GM23338 (cell line): ENCODE results near the gene TBC1D17.

ENCODE experiments used
- CREB1 ChIP-seq: fragments of 250-450 bp; sonication (Bioruptor Pico); IDR thresholded peaks from 2 replicates; pipeline ENCODE4 v1.5.0; 2020; ENCODE audit warnings: low read depth, mild to moderate bottlenecking, moderate library complexity
- EZH2 ChIP-seq: fragments of 200-600 bp; sonication (generic); IDR thresholded peaks from one replicate; pipeline ENCODE4 v1.8.0; 2017; ENCODE audit warnings: antibody characterized with exemption, mild to moderate bottlenecking, low read depth; ENCODE audit not compliant: unreplicated experiment
- EZH2phosphoT487 ChIP-seq: fragments of 200-600 bp; sonication (generic); IDR thresholded peaks from one replicate; pipeline ENCODE4 v1.8.1; 2018; ENCODE audit warnings: antibody characterized with exemption; ENCODE audit not compliant: unreplicated experiment
- JUNB ChIP-seq: IDR thresholded peaks from one replicate; pipeline ENCODE4 v1.6.1; 2016; ENCODE audit warnings: antibody characterized with exemption; ENCODE audit not compliant: unreplicated experiment
- POLR2AphosphoS5 ChIP-seq: IDR thresholded peaks from 2 replicates; pipeline ENCODE4 v1.6.1; 2016; ENCODE audit warnings: antibody characterized with exemption, low read depth
- STAT1 ChIP-seq: IDR thresholded peaks from one replicate; pipeline ENCODE4 v1.6.1; 2016; ENCODE audit warnings: antibody characterized with exemption; ENCODE audit not compliant: unreplicated experiment
- ZNF114 ChIP-seq: fragments of 250-450 bp; sonication (Bioruptor Pico); IDR thresholded peaks from 2 replicates; pipeline ENCODE4 v1.5.0; 2020; ENCODE audit warnings: mild to moderate bottlenecking, moderate library complexity
- ZNF331 ChIP-seq: fragments of 250-450 bp; sonication (Bioruptor Pico); IDR thresholded peaks from 2 replicates; pipeline ENCODE4 v1.5.0; 2020; ENCODE audit warnings: low read depth, mild to moderate bottlenecking, moderate library complexity
- TF ChIP-seq, protein P1 (sequence below): IDR thresholded peaks from one replicate; pipeline ENCODE4 v1.6.1; 2018; ENCODE audit warnings: antibody characterized with exemption; ENCODE audit not compliant: unreplicated experiment
- TF ChIP-seq, protein P2 (sequence below), 2 experiments: fragments of 200-600 bp in 1 of 2; sonication (generic) in 1 of 2; conservative IDR thresholded peaks; 2 replicates each; pipeline versions ENCODE4 v1.5.1 to v1.6.1; 2016 to 2017; ENCODE audit warnings: antibody characterized with exemption in 2 of 2, low read depth in 2 of 2, mild to moderate bottlenecking in 2 of 2, moderate library complexity in 1 of 2
- TF ChIP-seq, protein P3 (sequence below): fragments of 250-450 bp; sonication (Bioruptor Pico); IDR thresholded peaks from 2 replicates; pipeline ENCODE4 v1.5.0; 2020; ENCODE audit warnings: mild to moderate bottlenecking, moderate library complexity
- TF ChIP-seq, protein P4 (sequence below): IDR thresholded peaks from 2 replicates; pipeline ENCODE4 v1.6.1; 2016; ENCODE audit warnings: antibody characterized with exemption

DNA sequence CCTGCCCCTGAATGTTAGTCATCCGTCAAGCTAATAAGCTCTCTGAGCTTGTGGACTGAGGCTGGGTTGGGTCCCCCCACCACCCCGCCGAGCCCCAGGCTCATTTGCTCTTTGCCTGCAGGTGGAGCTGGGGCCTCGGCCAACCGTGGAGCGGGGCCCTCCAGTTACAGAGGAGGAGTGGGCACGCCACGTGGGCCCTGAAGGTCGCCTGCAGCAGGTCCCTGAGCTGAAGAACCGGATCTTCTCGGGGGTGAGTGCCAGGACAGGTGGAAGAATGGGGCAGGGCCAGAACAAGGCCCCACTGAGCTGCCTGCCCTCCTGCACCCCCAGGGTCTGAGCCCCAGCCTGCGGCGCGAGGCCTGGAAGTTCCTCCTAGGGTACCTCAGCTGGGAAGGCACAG is 5.1 kb downstream of the TBC1D17 start:
- TF ChIP-seq, protein P1, sequence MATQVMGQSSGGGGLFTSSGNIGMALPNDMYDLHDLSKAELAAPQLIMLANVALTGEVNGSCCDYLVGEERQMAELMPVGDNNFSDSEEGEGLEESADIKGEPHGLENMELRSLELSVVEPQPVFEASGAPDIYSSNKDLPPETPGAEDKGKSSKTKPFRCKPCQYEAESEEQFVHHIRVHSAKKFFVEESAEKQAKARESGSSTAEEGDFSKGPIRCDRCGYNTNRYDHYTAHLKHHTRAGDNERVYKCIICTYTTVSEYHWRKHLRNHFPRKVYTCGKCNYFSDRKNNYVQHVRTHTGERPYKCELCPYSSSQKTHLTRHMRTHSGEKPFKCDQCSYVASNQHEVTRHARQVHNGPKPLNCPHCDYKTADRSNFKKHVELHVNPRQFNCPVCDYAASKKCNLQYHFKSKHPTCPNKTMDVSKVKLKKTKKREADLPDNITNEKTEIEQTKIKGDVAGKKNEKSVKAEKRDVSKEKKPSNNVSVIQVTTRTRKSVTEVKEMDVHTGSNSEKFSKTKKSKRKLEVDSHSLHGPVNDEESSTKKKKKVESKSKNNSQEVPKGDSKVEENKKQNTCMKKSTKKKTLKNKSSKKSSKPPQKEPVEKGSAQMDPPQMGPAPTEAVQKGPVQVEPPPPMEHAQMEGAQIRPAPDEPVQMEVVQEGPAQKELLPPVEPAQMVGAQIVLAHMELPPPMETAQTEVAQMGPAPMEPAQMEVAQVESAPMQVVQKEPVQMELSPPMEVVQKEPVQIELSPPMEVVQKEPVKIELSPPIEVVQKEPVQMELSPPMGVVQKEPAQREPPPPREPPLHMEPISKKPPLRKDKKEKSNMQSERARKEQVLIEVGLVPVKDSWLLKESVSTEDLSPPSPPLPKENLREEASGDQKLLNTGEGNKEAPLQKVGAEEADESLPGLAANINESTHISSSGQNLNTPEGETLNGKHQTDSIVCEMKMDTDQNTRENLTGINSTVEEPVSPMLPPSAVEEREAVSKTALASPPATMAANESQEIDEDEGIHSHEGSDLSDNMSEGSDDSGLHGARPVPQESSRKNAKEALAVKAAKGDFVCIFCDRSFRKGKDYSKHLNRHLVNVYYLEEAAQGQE = no peak
- TF ChIP-seq, protein P2, sequence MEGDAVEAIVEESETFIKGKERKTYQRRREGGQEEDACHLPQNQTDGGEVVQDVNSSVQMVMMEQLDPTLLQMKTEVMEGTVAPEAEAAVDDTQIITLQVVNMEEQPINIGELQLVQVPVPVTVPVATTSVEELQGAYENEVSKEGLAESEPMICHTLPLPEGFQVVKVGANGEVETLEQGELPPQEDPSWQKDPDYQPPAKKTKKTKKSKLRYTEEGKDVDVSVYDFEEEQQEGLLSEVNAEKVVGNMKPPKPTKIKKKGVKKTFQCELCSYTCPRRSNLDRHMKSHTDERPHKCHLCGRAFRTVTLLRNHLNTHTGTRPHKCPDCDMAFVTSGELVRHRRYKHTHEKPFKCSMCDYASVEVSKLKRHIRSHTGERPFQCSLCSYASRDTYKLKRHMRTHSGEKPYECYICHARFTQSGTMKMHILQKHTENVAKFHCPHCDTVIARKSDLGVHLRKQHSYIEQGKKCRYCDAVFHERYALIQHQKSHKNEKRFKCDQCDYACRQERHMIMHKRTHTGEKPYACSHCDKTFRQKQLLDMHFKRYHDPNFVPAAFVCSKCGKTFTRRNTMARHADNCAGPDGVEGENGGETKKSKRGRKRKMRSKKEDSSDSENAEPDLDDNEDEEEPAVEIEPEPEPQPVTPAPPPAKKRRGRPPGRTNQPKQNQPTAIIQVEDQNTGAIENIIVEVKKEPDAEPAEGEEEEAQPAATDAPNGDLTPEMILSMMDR (conservative IDR thresholded peaks at IDR 0.05; ENCODE audit: low read depth in 2 of 2) = no peak
- no peak for TF ChIP-seq EZH2
- no peak for TF ChIP-seq POLR2AphosphoS5
- TF ChIP-seq EZH2phosphoT487 = no peak
- TF ChIP-seq JUNB = no peak
- TF ChIP-seq ZNF114 (CRISPR knock-in tag) = no peak
- no peak for TF ChIP-seq CREB1 (CRISPR knock-in tag)
- no peak for TF ChIP-seq ZNF331 (CRISPR knock-in tag)
- TF ChIP-seq, protein P3, sequence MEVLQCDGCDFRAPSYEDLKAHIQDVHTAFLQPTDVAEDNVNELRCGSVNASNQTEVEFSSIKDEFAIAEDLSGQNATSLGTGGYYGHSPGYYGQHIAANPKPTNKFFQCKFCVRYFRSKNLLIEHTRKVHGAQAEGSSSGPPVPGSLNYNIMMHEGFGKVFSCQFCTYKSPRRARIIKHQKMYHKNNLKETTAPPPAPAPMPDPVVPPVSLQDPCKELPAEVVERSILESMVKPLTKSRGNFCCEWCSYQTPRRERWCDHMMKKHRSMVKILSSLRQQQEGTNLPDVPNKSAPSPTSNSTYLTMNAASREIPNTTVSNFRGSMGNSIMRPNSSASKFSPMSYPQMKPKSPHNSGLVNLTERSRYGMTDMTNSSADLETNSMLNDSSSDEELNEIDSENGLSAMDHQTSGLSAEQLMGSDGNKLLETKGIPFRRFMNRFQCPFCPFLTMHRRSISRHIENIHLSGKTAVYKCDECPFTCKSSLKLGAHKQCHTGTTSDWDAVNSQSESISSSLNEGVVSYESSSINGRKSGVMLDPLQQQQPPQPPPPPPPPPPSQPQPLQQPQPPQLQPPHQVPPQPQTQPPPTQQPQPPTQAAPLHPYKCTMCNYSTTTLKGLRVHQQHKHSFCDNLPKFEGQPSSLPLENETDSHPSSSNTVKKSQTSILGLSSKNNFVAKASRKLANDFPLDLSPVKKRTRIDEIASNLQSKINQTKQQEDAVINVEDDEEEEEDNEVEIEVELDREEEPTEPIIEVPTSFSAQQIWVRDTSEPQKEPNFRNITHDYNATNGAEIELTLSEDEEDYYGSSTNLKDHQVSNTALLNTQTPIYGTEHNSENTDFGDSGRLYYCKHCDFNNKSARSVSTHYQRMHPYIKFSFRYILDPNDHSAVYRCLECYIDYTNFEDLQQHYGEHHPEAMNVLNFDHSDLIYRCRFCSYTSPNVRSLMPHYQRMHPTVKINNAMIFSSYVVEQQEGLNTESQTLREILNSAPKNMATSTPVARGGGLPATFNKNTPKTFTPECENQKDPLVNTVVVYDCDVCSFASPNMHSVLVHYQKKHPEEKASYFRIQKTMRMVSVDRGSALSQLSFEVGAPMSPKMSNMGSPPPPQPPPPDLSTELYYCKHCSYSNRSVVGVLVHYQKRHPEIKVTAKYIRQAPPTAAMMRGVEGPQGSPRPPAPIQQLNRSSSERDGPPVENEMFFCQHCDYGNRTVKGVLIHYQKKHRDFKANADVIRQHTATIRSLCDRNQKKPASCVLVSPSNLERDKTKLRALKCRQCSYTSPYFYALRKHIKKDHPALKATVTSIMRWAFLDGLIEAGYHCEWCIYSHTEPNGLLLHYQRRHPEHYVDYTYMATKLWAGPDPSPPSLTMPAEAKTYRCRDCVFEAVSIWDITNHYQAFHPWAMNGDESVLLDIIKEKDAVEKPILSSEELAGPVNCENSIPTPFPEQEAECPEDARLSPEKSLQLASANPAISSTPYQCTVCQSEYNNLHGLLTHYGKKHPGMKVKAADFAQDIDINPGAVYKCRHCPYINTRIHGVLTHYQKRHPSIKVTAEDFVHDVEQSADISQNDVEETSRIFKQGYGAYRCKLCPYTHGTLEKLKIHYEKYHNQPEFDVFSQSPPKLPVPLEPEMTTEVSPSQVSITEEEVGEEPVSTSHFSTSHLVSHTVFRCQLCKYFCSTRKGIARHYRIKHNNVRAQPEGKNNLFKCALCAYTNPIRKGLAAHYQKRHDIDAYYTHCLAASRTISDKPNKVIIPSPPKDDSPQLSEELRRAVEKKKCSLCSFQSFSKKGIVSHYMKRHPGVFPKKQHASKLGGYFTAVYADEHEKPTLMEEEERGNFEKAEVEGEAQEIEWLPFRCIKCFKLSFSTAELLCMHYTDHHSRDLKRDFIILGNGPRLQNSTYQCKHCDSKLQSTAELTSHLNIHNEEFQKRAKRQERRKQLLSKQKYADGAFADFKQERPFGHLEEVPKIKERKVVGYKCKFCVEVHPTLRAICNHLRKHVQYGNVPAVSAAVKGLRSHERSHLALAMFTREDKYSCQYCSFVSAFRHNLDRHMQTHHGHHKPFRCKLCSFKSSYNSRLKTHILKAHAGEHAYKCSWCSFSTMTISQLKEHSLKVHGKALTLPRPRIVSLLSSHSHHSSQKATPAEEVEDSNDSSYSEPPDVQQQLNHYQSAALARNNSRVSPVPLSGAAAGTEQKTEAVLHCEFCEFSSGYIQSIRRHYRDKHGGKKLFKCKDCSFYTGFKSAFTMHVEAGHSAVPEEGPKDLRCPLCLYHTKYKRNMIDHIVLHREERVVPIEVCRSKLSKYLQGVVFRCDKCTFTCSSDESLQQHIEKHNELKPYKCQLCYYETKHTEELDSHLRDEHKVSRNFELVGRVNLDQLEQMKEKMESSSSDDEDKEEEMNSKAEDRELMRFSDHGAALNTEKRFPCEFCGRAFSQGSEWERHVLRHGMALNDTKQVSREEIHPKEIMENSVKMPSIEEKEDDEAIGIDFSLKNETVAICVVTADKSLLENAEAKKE (CRISPR knock-in tag) = no peak
- TF ChIP-seq, protein P4, sequence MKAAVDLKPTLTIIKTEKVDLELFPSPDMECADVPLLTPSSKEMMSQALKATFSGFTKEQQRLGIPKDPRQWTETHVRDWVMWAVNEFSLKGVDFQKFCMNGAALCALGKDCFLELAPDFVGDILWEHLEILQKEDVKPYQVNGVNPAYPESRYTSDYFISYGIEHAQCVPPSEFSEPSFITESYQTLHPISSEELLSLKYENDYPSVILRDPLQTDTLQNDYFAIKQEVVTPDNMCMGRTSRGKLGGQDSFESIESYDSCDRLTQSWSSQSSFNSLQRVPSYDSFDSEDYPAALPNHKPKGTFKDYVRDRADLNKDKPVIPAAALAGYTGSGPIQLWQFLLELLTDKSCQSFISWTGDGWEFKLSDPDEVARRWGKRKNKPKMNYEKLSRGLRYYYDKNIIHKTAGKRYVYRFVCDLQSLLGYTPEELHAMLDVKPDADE = no peak
- no peak for TF ChIP-seq STAT1
